HepG2 (cell line): ENCODE results near the gene SPTBN4. TPM values are rescaled to one million over a fixed set of nuclear protein-coding genes. Genes with fewer than 3 reads are reported as not detected.
A peak's percentile ranks its signal among the peaks of the same experiment; 100 is the strongest.

Experiments used
- MLLT10 ChIP-seq: sonication (generic); formaldehyde crosslinking; IDR thresholded peaks from 2 replicates; pipeline ENCODE4 v1.4.0; 2020; ENCODE audit warnings: missing genetic modification reagents
- SMC3 ChIP-seq: IDR thresholded peaks from 2 replicates; pipeline ENCODE4 v1.6.1; 2011; ENCODE audit warnings: low read length, improper control_type of control experiment
- U2AF2 ChIP-seq: fragments of 200-400 bp; formaldehyde crosslinking; IDR thresholded peaks from 2 replicates; pipeline ENCODE4 v1.6.1; 2017; ENCODE audit warnings: low read depth, mild to moderate bottlenecking, low read length
- YY1 ChIP-seq: IDR thresholded peaks from 2 replicates; pipeline ENCODE4 v1.6.1; 2011; ENCODE audit warnings: low read length, low read depth, moderate library complexity, mild to moderate bottlenecking; ENCODE audit not compliant: insufficient read depth, insufficient replicate concordance
- ZIK1 ChIP-seq: sonication (generic); formaldehyde crosslinking; IDR thresholded peaks from 2 replicates; pipeline ENCODE4 v1.5.0; 2020; ENCODE audit warnings: mild to moderate bottlenecking, low read depth, missing genetic modification reagents, borderline replicate concordance
- ZNF207 ChIP-seq: fragments of 450-650 bp; IDR thresholded peaks from 2 replicates; pipeline ENCODE4 v1.6.1; 2016; ENCODE audit warnings: antibody characterized with exemption, borderline replicate concordance
- ZNF776 ChIP-seq: sonication (generic); formaldehyde crosslinking; IDR thresholded peaks from 2 replicates; pipeline ENCODE4 v1.4.0; 2020; ENCODE audit warnings: mild to moderate bottlenecking, missing genetic modification reagents
- polyA plus RNA-seq, 8 experiments: library from polyadenylated mRNA; depleted of rRNA in 3 of 8; stranded (reverse) in 7 of 8; unstranded in 1 of 8; fragments of >200 nt; fragmentation: Illumina TruSeq in 4 of 8; extraction: Trizol in 4 of 8; gene quantifications; 2 replicates each; pipeline versions ENCODE4 v1.2.1 to v1.2.3, GENCODE V29; 2011 to 2016; ENCODE audit warnings: low read depth in 4 of 8, missing spikeins in 1 of 8, mixed read lengths in 1 of 8; ENCODE audit not compliant: insufficient read depth in 1 of 8
- total RNA-seq, 5 experiments: library from RNA; depleted of rRNA; stranded (reverse); fragments of >200 nt; fragmentation: Illumina TruSeq; extraction: Trizol; gene quantifications; 2 replicates each; pipeline ENCODE4 v1.2.3, GENCODE V29; 2016; ENCODE audit warnings: low read depth in 1 of 5
- TF ChIP-seq, protein P1 (sequence below): sonication (generic); formaldehyde crosslinking; IDR thresholded peaks from 2 replicates; pipeline ENCODE4 v1.8.0; 2022; ENCODE audit warnings: mild to moderate bottlenecking, missing genetic modification reagents
- TF ChIP-seq, protein P2 (sequence below): sonication (generic); formaldehyde crosslinking; IDR thresholded peaks from 2 replicates; pipeline ENCODE4 v1.8.0; 2022; ENCODE audit warnings: mild to moderate bottlenecking, missing genetic modification reagents, moderate library complexity
- TF ChIP-seq, protein P3 (sequence below): fragments of 450-650 bp; IDR thresholded peaks from 2 replicates; pipeline ENCODE4 v1.6.1; 2017; ENCODE audit warnings: mild to moderate bottlenecking
- TF ChIP-seq, protein P4 (sequence below): sonication (generic); formaldehyde crosslinking; IDR thresholded peaks from one replicate; pipeline ENCODE4 v1.5.1; 2020; ENCODE audit warnings: mild to moderate bottlenecking, missing genetic modification reagents; ENCODE audit errors: not compliant biosample characterization
- TF ChIP-seq, protein P5 (sequence below): sonication (generic); formaldehyde crosslinking; IDR thresholded peaks from 2 replicates; pipeline ENCODE4 v1.4.0; 2020; ENCODE audit warnings: mild to moderate bottlenecking, missing genetic modification reagents

Gene SPTBN4
- total and polyA plus RNA-seq, 2 of the 13 experiments (the other 11 are each of a cell fraction or from before 2014, with no cell fraction given) = 0.11 TPM

DNA sequence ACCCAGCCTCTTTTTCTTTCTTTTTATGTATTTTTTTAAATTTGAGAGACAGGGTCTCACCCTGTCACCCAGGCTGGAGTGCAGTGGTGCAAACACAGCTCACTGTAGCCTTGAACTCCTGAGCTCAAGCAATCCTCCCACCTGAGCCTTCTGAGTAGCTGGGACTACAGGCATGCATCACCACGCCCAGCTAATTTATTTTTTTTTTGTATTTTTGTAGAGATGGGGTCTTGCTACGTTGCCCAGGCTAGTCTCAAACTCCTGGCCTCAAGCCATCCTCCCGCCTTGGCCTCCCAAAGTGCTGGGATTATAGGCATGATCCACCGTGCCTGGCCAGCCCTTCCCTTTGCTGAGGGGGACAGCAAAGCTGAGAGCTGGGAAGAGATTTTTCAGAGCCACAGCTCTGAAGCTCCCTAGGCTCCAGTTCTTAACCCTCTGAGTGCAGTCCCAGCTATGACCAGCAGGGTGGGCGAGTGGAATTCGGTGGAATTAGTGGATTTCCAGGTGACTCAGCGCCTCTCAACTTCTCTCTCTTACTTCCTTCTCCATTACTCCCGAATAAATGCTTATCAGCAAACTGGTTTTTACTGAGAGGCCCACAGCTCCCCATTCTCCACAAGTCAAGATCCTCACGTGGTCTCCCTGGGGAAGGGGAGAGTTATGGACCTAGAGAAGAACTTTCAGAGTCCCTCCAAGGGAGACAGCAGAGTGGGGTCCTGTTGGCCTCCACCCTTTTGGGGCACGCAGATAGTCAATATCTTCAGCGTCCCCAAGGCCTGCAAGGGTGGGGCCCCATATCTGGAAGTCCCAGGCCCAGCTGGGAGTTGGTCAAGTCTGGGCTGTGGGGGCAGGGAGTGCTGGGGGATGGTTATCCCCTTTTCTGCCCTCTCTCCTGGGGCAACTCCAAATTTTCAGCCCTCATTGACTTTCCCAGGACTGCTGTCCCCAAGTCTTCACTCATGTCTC is 2.5 kb upstream of the SPTBN4 start (continued):
- TF ChIP-seq, protein P1, sequence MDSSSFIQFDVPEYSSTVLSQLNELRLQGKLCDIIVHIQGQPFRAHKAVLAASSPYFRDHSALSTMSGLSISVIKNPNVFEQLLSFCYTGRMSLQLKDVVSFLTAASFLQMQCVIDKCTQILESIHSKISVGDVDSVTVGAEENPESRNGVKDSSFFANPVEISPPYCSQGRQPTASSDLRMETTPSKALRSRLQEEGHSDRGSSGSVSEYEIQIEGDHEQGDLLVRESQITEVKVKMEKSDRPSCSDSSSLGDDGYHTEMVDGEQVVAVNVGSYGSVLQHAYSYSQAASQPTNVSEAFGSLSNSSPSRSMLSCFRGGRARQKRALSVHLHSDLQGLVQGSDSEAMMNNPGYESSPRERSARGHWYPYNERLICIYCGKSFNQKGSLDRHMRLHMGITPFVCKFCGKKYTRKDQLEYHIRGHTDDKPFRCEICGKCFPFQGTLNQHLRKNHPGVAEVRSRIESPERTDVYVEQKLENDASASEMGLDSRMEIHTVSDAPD (CRISPR knock-in tag) = no peak
- TF ChIP-seq YY1 (no peak), U2AF2 (no peak), ZIK1 (no peak), SMC3 (peak; percentile 61), ZNF207 (no peak), MLLT10 (CRISPR knock-in tag) (no peak), ZNF776 (CRISPR knock-in tag) (no peak)
- TF ChIP-seq, protein P2, sequence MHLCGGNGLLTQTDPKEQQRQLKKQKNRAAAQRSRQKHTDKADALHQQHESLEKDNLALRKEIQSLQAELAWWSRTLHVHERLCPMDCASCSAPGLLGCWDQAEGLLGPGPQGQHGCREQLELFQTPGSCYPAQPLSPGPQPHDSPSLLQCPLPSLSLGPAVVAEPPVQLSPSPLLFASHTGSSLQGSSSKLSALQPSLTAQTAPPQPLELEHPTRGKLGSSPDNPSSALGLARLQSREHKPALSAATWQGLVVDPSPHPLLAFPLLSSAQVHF (CRISPR knock-in tag) = no peak
- TF ChIP-seq, protein P3, sequence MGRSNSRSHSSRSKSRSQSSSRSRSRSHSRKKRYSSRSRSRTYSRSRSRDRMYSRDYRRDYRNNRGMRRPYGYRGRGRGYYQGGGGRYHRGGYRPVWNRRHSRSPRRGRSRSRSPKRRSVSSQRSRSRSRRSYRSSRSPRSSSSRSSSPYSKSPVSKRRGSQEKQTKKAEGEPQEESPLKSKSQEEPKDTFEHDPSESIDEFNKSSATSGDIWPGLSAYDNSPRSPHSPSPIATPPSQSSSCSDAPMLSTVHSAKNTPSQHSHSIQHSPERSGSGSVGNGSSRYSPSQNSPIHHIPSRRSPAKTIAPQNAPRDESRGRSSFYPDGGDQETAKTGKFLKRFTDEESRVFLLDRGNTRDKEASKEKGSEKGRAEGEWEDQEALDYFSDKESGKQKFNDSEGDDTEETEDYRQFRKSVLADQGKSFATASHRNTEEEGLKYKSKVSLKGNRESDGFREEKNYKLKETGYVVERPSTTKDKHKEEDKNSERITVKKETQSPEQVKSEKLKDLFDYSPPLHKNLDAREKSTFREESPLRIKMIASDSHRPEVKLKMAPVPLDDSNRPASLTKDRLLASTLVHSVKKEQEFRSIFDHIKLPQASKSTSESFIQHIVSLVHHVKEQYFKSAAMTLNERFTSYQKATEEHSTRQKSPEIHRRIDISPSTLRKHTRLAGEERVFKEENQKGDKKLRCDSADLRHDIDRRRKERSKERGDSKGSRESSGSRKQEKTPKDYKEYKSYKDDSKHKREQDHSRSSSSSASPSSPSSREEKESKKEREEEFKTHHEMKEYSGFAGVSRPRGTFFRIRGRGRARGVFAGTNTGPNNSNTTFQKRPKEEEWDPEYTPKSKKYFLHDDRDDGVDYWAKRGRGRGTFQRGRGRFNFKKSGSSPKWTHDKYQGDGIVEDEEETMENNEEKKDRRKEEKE = no peak
- TF ChIP-seq, protein P4, sequence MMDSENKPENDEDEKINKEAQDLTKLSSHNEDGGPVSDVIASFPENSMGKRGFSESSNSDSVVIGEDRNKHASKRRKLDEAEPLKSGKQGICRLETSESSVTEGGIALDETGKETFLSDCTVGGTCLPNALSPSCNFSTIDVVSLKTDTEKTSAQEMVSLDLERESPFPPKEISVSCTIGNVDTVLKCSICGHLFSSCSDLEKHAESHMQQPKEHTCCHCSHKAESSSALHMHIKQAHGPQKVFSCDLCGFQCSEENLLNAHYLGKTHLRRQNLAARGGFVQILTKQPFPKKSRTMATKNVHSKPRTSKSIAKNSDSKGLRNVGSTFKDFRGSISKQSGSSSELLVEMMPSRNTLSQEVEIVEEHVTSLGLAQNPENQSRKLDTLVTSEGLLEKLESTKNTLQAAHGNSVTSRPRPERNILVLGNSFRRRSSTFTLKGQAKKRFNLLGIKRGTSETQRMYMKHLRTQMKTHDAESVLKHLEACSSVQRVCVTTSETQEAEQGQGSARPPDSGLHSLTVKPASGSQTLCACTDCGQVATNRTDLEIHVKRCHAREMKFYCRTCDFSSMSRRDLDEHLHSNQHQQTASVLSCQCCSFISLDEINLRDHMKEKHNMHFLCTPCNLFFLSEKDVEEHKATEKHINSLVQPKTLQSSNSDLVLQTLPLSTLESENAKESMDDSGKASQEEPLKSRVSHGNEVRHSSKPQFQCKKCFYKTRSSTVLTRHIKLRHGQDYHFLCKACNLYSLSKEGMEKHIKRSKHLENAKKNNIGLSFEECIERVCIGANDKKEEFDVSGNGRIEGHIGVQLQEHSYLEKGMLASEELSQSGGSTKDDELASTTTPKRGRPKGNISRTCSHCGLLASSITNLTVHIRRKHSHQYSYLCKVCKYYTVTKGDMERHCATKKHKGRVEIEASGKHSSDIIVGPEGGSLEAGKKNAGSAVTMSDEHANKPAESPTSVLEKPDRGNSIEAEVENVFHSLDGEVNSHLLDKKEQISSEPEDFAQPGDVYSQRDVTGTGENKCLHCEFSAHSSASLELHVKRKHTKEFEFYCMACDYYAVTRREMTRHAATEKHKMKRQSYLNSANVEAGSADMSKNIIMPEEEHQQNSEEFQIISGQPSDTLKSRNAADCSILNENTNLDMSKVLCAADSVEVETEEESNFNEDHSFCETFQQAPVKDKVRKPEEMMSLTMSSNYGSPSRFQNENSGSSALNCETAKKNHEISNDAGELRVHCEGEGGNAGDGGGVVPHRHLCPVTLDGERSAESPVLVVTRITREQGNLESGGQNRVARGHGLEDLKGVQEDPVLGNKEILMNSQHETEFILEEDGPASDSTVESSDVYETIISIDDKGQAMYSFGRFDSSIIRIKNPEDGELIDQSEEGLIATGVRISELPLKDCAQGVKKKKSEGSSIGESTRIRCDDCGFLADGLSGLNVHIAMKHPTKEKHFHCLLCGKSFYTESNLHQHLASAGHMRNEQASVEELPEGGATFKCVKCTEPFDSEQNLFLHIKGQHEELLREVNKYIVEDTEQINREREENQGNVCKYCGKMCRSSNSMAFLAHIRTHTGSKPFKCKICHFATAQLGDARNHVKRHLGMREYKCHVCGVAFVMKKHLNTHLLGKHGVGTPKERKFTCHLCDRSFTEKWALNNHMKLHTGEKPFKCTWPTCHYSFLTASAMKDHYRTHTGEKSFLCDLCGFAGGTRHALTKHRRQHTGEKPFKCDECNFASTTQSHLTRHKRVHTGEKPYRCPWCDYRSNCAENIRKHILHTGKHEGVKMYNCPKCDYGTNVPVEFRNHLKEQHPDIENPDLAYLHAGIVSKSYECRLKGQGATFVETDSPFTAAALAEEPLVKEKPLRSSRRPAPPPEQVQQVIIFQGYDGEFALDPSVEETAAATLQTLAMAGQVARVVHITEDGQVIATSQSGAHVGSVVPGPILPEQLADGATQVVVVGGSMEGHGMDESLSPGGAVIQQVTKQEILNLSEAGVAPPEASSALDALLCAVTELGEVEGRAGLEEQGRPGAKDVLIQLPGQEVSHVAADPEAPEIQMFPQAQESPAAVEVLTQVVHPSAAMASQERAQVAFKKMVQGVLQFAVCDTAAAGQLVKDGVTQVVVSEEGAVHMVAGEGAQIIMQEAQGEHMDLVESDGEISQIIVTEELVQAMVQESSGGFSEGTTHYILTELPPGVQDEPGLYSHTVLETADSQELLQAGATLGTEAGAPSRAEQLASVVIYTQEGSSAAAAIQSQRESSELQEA (CRISPR knock-in tag) = no peak
- TF ChIP-seq, protein P5, sequence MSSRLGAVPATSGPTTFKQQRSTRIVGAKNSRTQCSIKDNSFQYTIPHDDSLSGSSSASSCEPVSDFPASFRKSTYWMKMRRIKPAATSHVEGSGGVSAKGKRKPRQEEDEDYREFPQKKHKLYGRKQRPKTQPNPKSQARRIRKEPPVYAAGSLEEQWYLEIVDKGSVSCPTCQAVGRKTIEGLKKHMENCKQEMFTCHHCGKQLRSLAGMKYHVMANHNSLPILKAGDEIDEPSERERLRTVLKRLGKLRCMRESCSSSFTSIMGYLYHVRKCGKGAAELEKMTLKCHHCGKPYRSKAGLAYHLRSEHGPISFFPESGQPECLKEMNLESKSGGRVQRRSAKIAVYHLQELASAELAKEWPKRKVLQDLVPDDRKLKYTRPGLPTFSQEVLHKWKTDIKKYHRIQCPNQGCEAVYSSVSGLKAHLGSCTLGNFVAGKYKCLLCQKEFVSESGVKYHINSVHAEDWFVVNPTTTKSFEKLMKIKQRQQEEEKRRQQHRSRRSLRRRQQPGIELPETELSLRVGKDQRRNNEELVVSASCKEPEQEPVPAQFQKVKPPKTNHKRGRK = no peak
